H9 (cell line): ENCODE measurements around the gene PCDHGA2. TPM values are rescaled to one million over a fixed set of nuclear protein-coding genes. Genes with fewer than 3 reads are reported as not detected.

Source experiments
- DNase-seq: peaks from one replicate; pipeline ENCODE4 v3.0.0-alpha.2; 2017
- H2AFZ ChIP-seq: one replicate; pipeline ENCODE4 v1.6.1; 2013; ENCODE audit warnings: mild to moderate bottlenecking, low read length, control low read depth, moderate library complexity
- H2AK5ac ChIP-seq: 2 replicates; pipeline ENCODE4 v1.6.1; 2013; ENCODE audit warnings: low read length, control low read depth, mixed read lengths; ENCODE audit not compliant: insufficient read length
- H2BK120ac ChIP-seq: one replicate; pipeline ENCODE4 v1.6.1; 2013; ENCODE audit warnings: low read depth, mild to moderate bottlenecking, low read length, control low read depth, inconsistent platforms; ENCODE audit not compliant: poor library complexity, severe bottlenecking
- H2BK12ac ChIP-seq: 2 replicates; pipeline ENCODE4 v1.6.1; 2013; ENCODE audit warnings: low read length, control low read depth, mixed read lengths, low read depth; ENCODE audit not compliant: insufficient read length
- H2BK15ac ChIP-seq: 2 replicates; pipeline ENCODE4 v1.6.1; 2013; ENCODE audit warnings: low read depth, low read length, control low read depth
- H2BK20ac ChIP-seq: one replicate; pipeline ENCODE4 v1.6.1; 2013; ENCODE audit warnings: low read depth, mild to moderate bottlenecking, low read length, control low read depth, inconsistent platforms; ENCODE audit not compliant: poor library complexity, severe bottlenecking
- H2BK5ac ChIP-seq: 2 replicates; pipeline ENCODE4 v1.6.1; 2013; ENCODE audit warnings: low read length, control low read depth, mixed read lengths; ENCODE audit not compliant: insufficient read length
- H3K14ac ChIP-seq: 2 replicates; pipeline ENCODE4 v1.6.1; 2013; ENCODE audit warnings: low read length, control low read depth; ENCODE audit not compliant: insufficient read depth
- H3K18ac ChIP-seq: 2 replicates; pipeline ENCODE4 v1.6.1; 2013; ENCODE audit warnings: low read depth, mild to moderate bottlenecking, mixed read lengths, low read length, control low read depth; ENCODE audit not compliant: insufficient read length
- H3K23ac ChIP-seq: 2 replicates; pipeline ENCODE4 v1.6.1; 2013; ENCODE audit warnings: low read length, control low read depth, mixed read lengths, low read depth; ENCODE audit not compliant: insufficient read length
- H3K23me2 ChIP-seq: 2 replicates; pipeline ENCODE4 v1.6.1; 2013; ENCODE audit warnings: low read depth, mild to moderate bottlenecking, mixed read lengths, low read length, control low read depth; ENCODE audit not compliant: insufficient read length, poor library complexity, severe bottlenecking
- H3K27ac ChIP-seq: 2 replicates; pipeline ENCODE4 v1.5.1; 2013; ENCODE audit warnings: low read length, control low read depth, mixed read lengths, low read depth; ENCODE audit not compliant: insufficient read length
- H3K27me3 ChIP-seq: 2 replicates; pipeline ENCODE4 v1.6.1; 2013; ENCODE audit warnings: low read length, control low read depth, inconsistent platforms; ENCODE audit not compliant: insufficient read depth
- H3K4ac ChIP-seq: 2 replicates; pipeline ENCODE4 v1.6.1; 2013; ENCODE audit warnings: low read depth, mild to moderate bottlenecking, control low read depth, inconsistent platforms, low read length, moderate library complexity
- H3K4me1 ChIP-seq: 2 replicates; pipeline ENCODE4 v1.6.1; 2013; ENCODE audit warnings: low read length, control low read depth, inconsistent platforms; ENCODE audit not compliant: insufficient read depth
- H3K4me2 ChIP-seq: 2 replicates; pipeline ENCODE4 v1.6.1; 2013; ENCODE audit warnings: low read length, control low read depth, mixed read lengths; ENCODE audit not compliant: insufficient read length, insufficient read depth
- H3K56ac ChIP-seq: 2 replicates; pipeline ENCODE4 v1.6.1; 2013; ENCODE audit warnings: low read depth, mild to moderate bottlenecking, mixed read lengths, low read length, control low read depth; ENCODE audit not compliant: insufficient read length
- H3K79me1 ChIP-seq: 2 replicates; pipeline ENCODE4 v1.6.1; 2013; ENCODE audit warnings: low read depth, mild to moderate bottlenecking, moderate library complexity, low read length, control low read depth, inconsistent platforms; ENCODE audit not compliant: insufficient read depth, poor library complexity, severe bottlenecking
- H3K79me2 ChIP-seq: 2 replicates; pipeline ENCODE4 v1.6.1; 2013; ENCODE audit warnings: low read length, control low read depth, inconsistent platforms; ENCODE audit not compliant: insufficient read depth
- H3K9ac ChIP-seq: 2 replicates; pipeline ENCODE4 v1.6.1; 2013; ENCODE audit warnings: low read length, control low read depth, mixed read lengths; ENCODE audit not compliant: insufficient read length; ENCODE audit errors: extremely low read depth
- H3K9me3 ChIP-seq: one replicate; pipeline ENCODE4 v1.6.1; 2013; ENCODE audit warnings: low read depth, low read length, inconsistent platforms; ENCODE audit not compliant: control insufficient read depth
- H3T11ph ChIP-seq: one replicate; pipeline ENCODE4 v1.6.1; 2013; ENCODE audit warnings: mild to moderate bottlenecking, low read length, control low read depth, inconsistent platforms
- H4K20me1 ChIP-seq: one replicate; pipeline ENCODE4 v1.6.1; 2013; ENCODE audit not compliant: control insufficient read depth, insufficient read length, insufficient read depth
- H4K5ac ChIP-seq: 2 replicates; pipeline ENCODE4 v1.6.1; 2013; ENCODE audit warnings: low read depth, mild to moderate bottlenecking, mixed read lengths, low read length, control low read depth; ENCODE audit not compliant: insufficient read length
- H4K8ac ChIP-seq: replicated peaks from 2 replicates; pipeline ENCODE4 v1.6.1; 2013; ENCODE audit warnings: low read length, control low read depth, mixed read lengths, low read depth; ENCODE audit not compliant: insufficient read length
- H4K91ac ChIP-seq: 2 replicates; pipeline ENCODE4 v1.6.1; 2013; ENCODE audit warnings: low read depth, mild to moderate bottlenecking, moderate library complexity, mixed read lengths, low read length, control low read depth; ENCODE audit not compliant: insufficient read length
- H3K27ac Mint-ChIP-seq, 3 experiments: 2 replicates in 2 of 3; 3 replicates in 1 of 3; pipeline ENCODE4 v1.8.0; 2020 to 2021; ENCODE audit warnings: mixed read lengths in 3 of 3, mild to moderate bottlenecking in 1 of 3, moderate library complexity in 1 of 3
- H3K27me3 Mint-ChIP-seq: 2 replicates; pipeline ENCODE4 v1.8.0; 2021; ENCODE audit warnings: low read depth, mild to moderate bottlenecking, moderate library complexity, mixed read lengths
- H3K36me3 Mint-ChIP-seq, 3 experiments: 2 replicates in 2 of 3; 3 replicates in 1 of 3; pipeline ENCODE4 v1.8.0; 2020 to 2021; ENCODE audit warnings: low read depth in 3 of 3, mixed read lengths in 3 of 3; ENCODE audit not compliant: insufficient read depth in 1 of 3
- H3K4me1 Mint-ChIP-seq, 2 experiments: 2 replicates each; pipeline ENCODE4 v1.8.0; 2020; ENCODE audit warnings: mixed read lengths in 2 of 2
- H3K4me3 Mint-ChIP-seq, 2 experiments: 2 replicates in 1 of 2; 3 replicates in 1 of 2; pipeline ENCODE4 v1.8.0; 2020 to 2021; ENCODE audit warnings: mild to moderate bottlenecking in 2 of 2, mixed read lengths in 2 of 2, moderate library complexity in 1 of 2
- H3K9me3 Mint-ChIP-seq, 2 experiments: 2 replicates in 1 of 2; 3 replicates in 1 of 2; pipeline ENCODE4 v1.8.0; 2020; ENCODE audit warnings: mild to moderate bottlenecking in 2 of 2, mixed read lengths in 2 of 2, moderate library complexity in 1 of 2
- CTCF ChIP-seq: fragments of 200-600 bp; sonication (generic); conservative IDR thresholded peaks from 3 replicates; pipeline ENCODE4 v1.8.0; 2021; ENCODE audit warnings: antibody characterized with exemption, mild to moderate bottlenecking
- WGBS: extraction: QIAGEN DNeasy Blood & Tissue Kit; methylation state at CpG from one replicate; pipeline ENCODE4 v1.1.7; 2013; ENCODE audit warnings: missing lambda C conversion rate, low lambda C conversion rate, mixed read lengths; ENCODE audit not compliant: insufficient read length; ENCODE audit errors: extremely low coverage; 5-methylcytosine and 5-hydroxymethylcytosine counted together
- total RNA-seq: library from RNA; stranded (reverse); gene quantifications from 2 replicates; pipeline ENCODE4 v1.2.1, GENCODE V29; 2021

PCDHGA2 gene
- total RNA-seq, 1 experiment from 2014 or later, result 0.90 TPM

- no peak overlapping the region for H3K9ac ChIP-seq
- H4K91ac ChIP-seq, result no peak overlapping the region
- H2BK15ac ChIP-seq, result no peak overlapping the region
- H2AFZ ChIP-seq, result no peak overlapping the region
- no peaks in the 10 kb centered on the region for H3K79me1 ChIP-seq
- no peak overlapping the region for H3T11ph ChIP-seq
- Mint-ChIP-seq H3K9me3 (peaks cover 65 to 72% of the 10 kb centered on the region in 2 experiments), H3K27me3 (peaks cover 9% of the 10 kb centered on the region), H3K27ac (no peak overlapping the region), H3K4me3 (no peak overlapping the region), H3K36me3 (peaks cover 44 to 60% (median 56%) of the 10 kb centered on the region in 3 experiments), H3K4me1 (peaks cover 4 to 13% of the 10 kb centered on the region in 2 experiments; a peak in 3 of 4 replicates)
- H3K4ac ChIP-seq, result no peak overlapping the region
- no peaks in the 10 kb centered on the region for H4K20me1 ChIP-seq
- H2BK120ac ChIP-seq, result no peak overlapping the region
- peaks cover 31% of the 10 kb centered on the region for H3K9me3 ChIP-seq
- H3K18ac ChIP-seq, result no peak overlapping the region
- H3K79me2 ChIP-seq, result no peaks in the 10 kb centered on the region
- H3K23ac ChIP-seq, result no peak overlapping the region
- H3K4me2 ChIP-seq, result no peak overlapping the region
- no peak overlapping the region for H2BK20ac ChIP-seq
- H4K5ac ChIP-seq, result no peak overlapping the region
- no peak overlapping the region for H2BK5ac ChIP-seq
- no peak overlapping the region for H3K27ac ChIP-seq
- no peak overlapping the region for H2AK5ac ChIP-seq
- no peaks in the 10 kb centered on the region for H3K4me1 ChIP-seq
- H3K23me2 ChIP-seq, result no peaks in the 10 kb centered on the region
- no peak overlapping the region for H3K14ac ChIP-seq
- no peak overlapping the region for H2BK12ac ChIP-seq
- TF ChIP-seq CTCF, result no peak
- no CpG with 5 or more reads among the region's 46 CpGs for WGBS
- H4K8ac ChIP-seq, result no peak overlapping the region
- DNase-seq, result no peak
- H3K56ac ChIP-seq, result no peak overlapping the region
- H3K27me3 ChIP-seq, result no peaks in the 10 kb centered on the region
Observed at GRCh38 chr5:141366016-141366896, 27.7 kb downstream of the PCDHGA2 start.
